ENCODE measurements around the gene MACROD1. TPM values are rescaled to one million over a fixed set of nuclear protein-coding genes. Genes with fewer than 3 reads are reported as not detected.

MACROD1 gene
- total RNA-seq, 2 donors from 2014 or later = 50.7 to 59.0 TPM

GRCh38 chr11:64069401-64070313, 96.3 kb downstream of the MACROD1 start:
- no peak for DNase-seq (ENCODE audit: low spot score)
- no peaks in the 10 kb centered on the region for H3K36me3 ChIP-seq
- no peak for TF ChIP-seq CTCF (IDR thresholded peaks at IDR 0.05)
- H3K27me3 ChIP-seq = no peaks in the 10 kb centered on the region
- H3K9me3 ChIP-seq = no peaks in the 10 kb centered on the region
- H3K4me1 ChIP-seq = peaks cover 0 to 42% of the 10 kb centered on the region in 2 donors
- no peak overlapping the region for H3K4me3 ChIP-seq
- no peak overlapping the region for H3K27ac ChIP-seq

- Histone ChIP-seq H3K27me3 (no peaks in the 10 kb centered on the region), H3K36me3 (no peaks in the 10 kb centered on the region), H3K9me3 (no peaks in the 10 kb centered on the region), H3K4me1 (peaks cover 0 to 37% of the 10 kb centered on the region in 2 donors), H3K27ac (no peak overlapping the region), H3K4me3 (no peak overlapping the region)
- TF ChIP-seq CTCF (IDR thresholded peaks at IDR 0.05) = no peak
- no peak for DNase-seq (ENCODE audit: low spot score)
These were observed 97.1 kb downstream of the MACROD1 start for GRCh38 chr11:64068705-64069400.

GRCh38 chr11:64067230-64067993, 98.5 kb downstream of the MACROD1 start:
- no peak overlapping the region for H3K4me3 ChIP-seq
- no peaks in the 10 kb centered on the region for H3K36me3 ChIP-seq
- H3K27me3 ChIP-seq = no peaks in the 10 kb centered on the region
- no peaks in the 10 kb centered on the region for H3K9me3 ChIP-seq
- no peak overlapping the region for H3K27ac ChIP-seq
- no peak for DNase-seq (ENCODE audit: low spot score)
- no peak for TF ChIP-seq CTCF (IDR thresholded peaks at IDR 0.05)
- H3K4me1 ChIP-seq = peaks cover 0 to 29% of the 10 kb centered on the region in 2 donors

- Histone ChIP-seq H3K9me3 (no peaks in the 10 kb centered on the region), H3K4me1 (peaks cover 0 to 26% of the 10 kb centered on the region in 2 donors), H3K27me3 (no peaks in the 10 kb centered on the region), H3K4me3 (no peak overlapping the region), H3K36me3 (no peaks in the 10 kb centered on the region), H3K27ac (no peak overlapping the region)
- DNase-seq (ENCODE audit: low spot score) = no peak
- TF ChIP-seq CTCF (IDR thresholded peaks at IDR 0.05) = no peak
These were observed 100.2 kb downstream of the MACROD1 start for GRCh38 chr11:64065712-64066111.

- H3K36me3 ChIP-seq = no peaks in the 10 kb centered on the region
- H3K27ac ChIP-seq = no peak overlapping the region
- peaks cover 0 to 31% of the 10 kb centered on the region in 2 donors for H3K4me1 ChIP-seq
- H3K4me3 ChIP-seq = no peak overlapping the region
- no peaks in the 10 kb centered on the region for H3K9me3 ChIP-seq
- DNase-seq (ENCODE audit: low spot score) = no peak
- TF ChIP-seq CTCF (IDR thresholded peaks at IDR 0.05) = no peak
- H3K27me3 ChIP-seq = no peaks in the 10 kb centered on the region
These were observed 100.8 kb downstream of the MACROD1 start for GRCh38 chr11:64065141-64065465.
